ENCODE measurements around the gene TTLL11.

DNA sequence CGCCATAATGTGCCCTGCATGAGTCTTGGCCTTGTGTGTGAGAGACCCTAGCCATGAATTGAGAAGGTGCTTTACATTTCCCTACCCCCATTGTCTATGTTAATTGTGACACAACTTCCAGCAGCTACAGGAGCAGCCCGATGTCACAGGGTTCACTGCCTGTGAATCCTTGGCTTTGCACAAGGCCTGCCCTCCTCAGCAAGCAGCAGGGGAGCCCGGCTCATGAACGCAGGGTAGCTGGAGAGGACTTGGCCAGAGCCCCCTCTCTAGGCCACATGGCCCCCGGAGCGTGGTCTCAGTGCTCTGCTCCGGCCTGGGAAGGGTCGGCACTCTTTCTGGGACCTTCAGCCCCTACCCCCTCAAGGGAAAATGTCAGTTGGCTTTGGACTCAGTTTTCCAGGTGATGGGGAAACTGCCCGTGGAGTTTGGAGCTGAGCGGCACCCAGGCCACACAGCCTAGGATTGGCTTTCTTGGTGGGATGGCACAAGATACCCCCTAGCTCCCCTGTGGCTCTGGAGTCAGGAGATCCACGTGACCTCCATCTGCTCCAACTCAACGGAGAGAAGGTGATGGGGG, 280.9 kb downstream of the TTLL11 start:
- TF ChIP-seq, protein P1, sequence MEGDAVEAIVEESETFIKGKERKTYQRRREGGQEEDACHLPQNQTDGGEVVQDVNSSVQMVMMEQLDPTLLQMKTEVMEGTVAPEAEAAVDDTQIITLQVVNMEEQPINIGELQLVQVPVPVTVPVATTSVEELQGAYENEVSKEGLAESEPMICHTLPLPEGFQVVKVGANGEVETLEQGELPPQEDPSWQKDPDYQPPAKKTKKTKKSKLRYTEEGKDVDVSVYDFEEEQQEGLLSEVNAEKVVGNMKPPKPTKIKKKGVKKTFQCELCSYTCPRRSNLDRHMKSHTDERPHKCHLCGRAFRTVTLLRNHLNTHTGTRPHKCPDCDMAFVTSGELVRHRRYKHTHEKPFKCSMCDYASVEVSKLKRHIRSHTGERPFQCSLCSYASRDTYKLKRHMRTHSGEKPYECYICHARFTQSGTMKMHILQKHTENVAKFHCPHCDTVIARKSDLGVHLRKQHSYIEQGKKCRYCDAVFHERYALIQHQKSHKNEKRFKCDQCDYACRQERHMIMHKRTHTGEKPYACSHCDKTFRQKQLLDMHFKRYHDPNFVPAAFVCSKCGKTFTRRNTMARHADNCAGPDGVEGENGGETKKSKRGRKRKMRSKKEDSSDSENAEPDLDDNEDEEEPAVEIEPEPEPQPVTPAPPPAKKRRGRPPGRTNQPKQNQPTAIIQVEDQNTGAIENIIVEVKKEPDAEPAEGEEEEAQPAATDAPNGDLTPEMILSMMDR (IDR thresholded peaks at IDR 0.05; ENCODE audit: low read depth, low read length) = no peak
- no peak for TF ChIP-seq POLR2A (IDR thresholded peaks at IDR 0.05; ENCODE audit: extremely low read depth, insufficient read length)
- TF ChIP-seq, protein P2, sequence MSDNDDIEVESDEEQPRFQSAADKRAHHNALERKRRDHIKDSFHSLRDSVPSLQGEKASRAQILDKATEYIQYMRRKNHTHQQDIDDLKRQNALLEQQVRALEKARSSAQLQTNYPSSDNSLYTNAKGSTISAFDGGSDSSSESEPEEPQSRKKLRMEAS (IDR thresholded peaks at IDR 0.05; ENCODE audit: low read depth, low read length) = no peak
